Suppressor macrophage treated with lipopolysaccharide for 1 hour (primary cell): Measurements from ENCODE around the gene LEAP2.
A peak's percentile ranks its signal among the peaks of the same experiment; 100 is the strongest.
"Not testable (repeated sequence)": the region's sequence is repeated elsewhere in the genome, so short reads cannot be mapped to it uniquely, and the experiment has no call there.

Experiments used
- DNase-seq, 3 donors: peaks; one replicate each; pipeline ENCODE4 v3.0.0-alpha.2; 2020 to 2022

Gene LEAP2

GRCh38 chr5:132841305-132841704 is 32.2 kb upstream of the LEAP2 start:
- DNase-seq, result peak; percentile 43 to 80 (median 49)

GRCh38 chr5:132848270-132848669 is 25.2 kb upstream of the LEAP2 start:
- no peak for DNase-seq

- DNase-seq, result no peak
Observed at GRCh38 chr5:132849347-132849746, 24.1 kb upstream of the LEAP2 start.

- DNase-seq, result no peak
Observed at GRCh38 chr5:132850066-132850465, 23.4 kb upstream of the LEAP2 start.

- no peak for DNase-seq
Observed at GRCh38 chr5:132853323-132853722, 20.1 kb upstream of the LEAP2 start.

GRCh38 chr5:132853790-132854189 is 19.7 kb upstream of the LEAP2 start:
- no peak for DNase-seq

GRCh38 chr5:132854301-132854700 is 19.2 kb upstream of the LEAP2 start:
- DNase-seq, result no peak

- not testable (repeated sequence) for DNase-seq
Observed at GRCh38 chr5:132854992-132855391, 18.5 kb upstream of the LEAP2 start.

GRCh38 chr5:132856011-132856410 is 17.5 kb upstream of the LEAP2 start:
- no peak for DNase-seq

GRCh38 chr5:132859889-132860437 is 13.5 kb upstream of the LEAP2 start:
- no peak for DNase-seq

GRCh38 chr5:132860742-132861141 is 12.7 kb upstream of the LEAP2 start:
- no peak for DNase-seq

- DNase-seq, result no peak
Observed at GRCh38 chr5:132865668-132866341, 7.7 kb upstream of the LEAP2 start.

GRCh38 chr5:132866342-132867045 is 7.0 kb upstream of the LEAP2 start, which contains the start of the genes GDF9 and UQCRQ:
TSS of gene GDF9 (minus strand) at chr5:132866469. CDS start at chr5:132864533, 1,936 bp downstream.
TSS of gene UQCRQ (plus strand) at chr5:132866642. CDS start at chr5:132866882, 240 bp downstream.
- peak; percentile 98 to 100 (median 100) for DNase-seq

- no peak for DNase-seq
Observed at GRCh38 chr5:132867046-132867451, 6.4 kb upstream of the LEAP2 start.

- DNase-seq, result no peak
Observed at GRCh38 chr5:132868754-132869153, 4.7 kb upstream of the LEAP2 start.

GRCh38 chr5:132870801-132871200 is 2.7 kb upstream of the LEAP2 start:
- DNase-seq, result no peak

- DNase-seq, result peak in 2 of 3 donors; percentile 35 to 51
Observed at GRCh38 chr5:132871459-132872284, 1.8 kb upstream of the LEAP2 start.

- DNase-seq, result no peak
Observed at GRCh38 chr5:132872788-132873118, 715 bp upstream of the LEAP2 start.

GRCh38 chr5:132873930-132874271 is 433 bp downstream of the LEAP2 start:
- no peak for DNase-seq

GRCh38 chr5:132876020-132876759 is 2.7 kb downstream of the LEAP2 start:
- peak in 1 of 3 donors; percentile 3 for DNase-seq

GRCh38 chr5:132877466-132877865 is 4.0 kb downstream of the LEAP2 start:
- peak in 1 of 3 donors; percentile 2 for DNase-seq

- DNase-seq, result peak in 1 of 3 donors; percentile 1
Observed at GRCh38 chr5:132877938-132878337, 4.5 kb downstream of the LEAP2 start.
